Subcutaneous adipose tissue (tissue), 4 donors: ENCODE measurements around the gene EYA4. TPM values are rescaled to one million over a fixed set of nuclear protein-coding genes. Genes with fewer than 3 reads are reported as not detected.

ENCODE experiments used
- total RNA-seq, 4 donors: library from RNA; depleted of rRNA; stranded (reverse); fragments of >200 nt; gene quantifications; one replicate each; pipeline ENCODE4 v1.1.0, GENCODE V29; 2016
- TF ChIP-seq, protein P1 (sequence below): fragments of 450-650 bp; IDR thresholded peaks from one replicate; pipeline ENCODE4 v1.5.1; 2016; ENCODE audit warnings: low read depth, mild to moderate bottlenecking, control low read depth, antibody characterized with exemption, moderate library complexity

The EYA4 gene
- total RNA-seq, 4 donors from 2014 or later: 1.5 to 7.7 (median 1.7) TPM

DNA sequence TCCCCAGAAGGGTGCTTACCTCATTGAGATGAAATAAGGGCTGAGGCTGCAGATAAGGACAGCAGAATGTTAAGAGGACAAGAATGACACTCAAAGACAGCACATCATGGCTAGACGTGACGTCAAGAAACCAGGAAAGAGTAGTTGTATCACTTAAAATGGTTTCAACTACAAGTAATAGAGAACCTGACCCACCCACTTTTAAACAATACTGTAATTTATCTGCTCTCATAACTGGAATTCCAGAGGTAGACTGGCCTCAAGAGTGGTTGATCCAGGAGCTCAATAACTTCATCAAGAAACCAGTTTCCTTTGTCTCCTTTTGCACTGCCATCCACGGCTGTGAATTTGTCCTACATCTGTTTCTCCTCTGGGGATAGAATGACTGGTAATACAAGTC is 187.1 kb downstream of the EYA4 start:
- TF ChIP-seq, protein P1, sequence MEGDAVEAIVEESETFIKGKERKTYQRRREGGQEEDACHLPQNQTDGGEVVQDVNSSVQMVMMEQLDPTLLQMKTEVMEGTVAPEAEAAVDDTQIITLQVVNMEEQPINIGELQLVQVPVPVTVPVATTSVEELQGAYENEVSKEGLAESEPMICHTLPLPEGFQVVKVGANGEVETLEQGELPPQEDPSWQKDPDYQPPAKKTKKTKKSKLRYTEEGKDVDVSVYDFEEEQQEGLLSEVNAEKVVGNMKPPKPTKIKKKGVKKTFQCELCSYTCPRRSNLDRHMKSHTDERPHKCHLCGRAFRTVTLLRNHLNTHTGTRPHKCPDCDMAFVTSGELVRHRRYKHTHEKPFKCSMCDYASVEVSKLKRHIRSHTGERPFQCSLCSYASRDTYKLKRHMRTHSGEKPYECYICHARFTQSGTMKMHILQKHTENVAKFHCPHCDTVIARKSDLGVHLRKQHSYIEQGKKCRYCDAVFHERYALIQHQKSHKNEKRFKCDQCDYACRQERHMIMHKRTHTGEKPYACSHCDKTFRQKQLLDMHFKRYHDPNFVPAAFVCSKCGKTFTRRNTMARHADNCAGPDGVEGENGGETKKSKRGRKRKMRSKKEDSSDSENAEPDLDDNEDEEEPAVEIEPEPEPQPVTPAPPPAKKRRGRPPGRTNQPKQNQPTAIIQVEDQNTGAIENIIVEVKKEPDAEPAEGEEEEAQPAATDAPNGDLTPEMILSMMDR: no peak

DNA sequence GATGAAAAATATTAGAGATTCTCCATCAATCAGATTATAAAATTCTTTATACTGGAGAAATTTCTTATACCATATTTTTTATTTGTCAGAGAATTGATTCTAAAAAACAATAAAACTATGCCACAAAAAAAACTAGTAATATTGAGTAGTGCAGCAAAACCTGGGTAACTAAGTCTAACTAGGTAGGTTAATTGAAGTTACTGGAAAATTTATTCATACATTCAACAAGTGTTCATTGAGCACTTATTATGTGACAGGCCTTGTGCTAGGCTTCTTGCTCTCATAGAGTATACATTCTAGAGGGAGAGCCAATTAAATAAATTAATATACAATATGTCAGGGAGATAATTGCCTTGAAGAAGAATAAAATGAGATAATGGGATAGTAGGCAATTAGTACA is 189.4 kb downstream of the EYA4 start:
- TF ChIP-seq, protein P1: no peak

DNA sequence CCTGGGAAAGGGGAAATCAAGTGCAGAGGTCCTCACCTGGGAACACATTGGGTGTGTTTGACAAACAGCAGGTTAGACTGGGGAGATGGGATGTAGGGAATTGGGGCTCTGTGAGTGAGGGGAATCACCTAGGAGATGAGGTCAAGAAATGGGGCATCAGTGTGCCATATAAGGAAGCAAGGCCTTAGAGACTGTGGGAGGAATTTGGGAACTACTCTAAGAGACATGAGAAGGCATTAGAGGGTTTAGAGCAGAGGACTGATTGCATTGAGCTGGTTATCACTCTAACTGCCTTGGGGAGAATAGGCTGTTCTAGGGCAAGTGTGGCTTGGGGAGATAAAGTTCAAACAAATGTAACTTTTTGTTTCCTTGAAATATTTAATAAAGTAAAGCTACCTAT is 189.9 kb downstream of the EYA4 start:
- TF ChIP-seq, protein P1: no peak

DNA sequence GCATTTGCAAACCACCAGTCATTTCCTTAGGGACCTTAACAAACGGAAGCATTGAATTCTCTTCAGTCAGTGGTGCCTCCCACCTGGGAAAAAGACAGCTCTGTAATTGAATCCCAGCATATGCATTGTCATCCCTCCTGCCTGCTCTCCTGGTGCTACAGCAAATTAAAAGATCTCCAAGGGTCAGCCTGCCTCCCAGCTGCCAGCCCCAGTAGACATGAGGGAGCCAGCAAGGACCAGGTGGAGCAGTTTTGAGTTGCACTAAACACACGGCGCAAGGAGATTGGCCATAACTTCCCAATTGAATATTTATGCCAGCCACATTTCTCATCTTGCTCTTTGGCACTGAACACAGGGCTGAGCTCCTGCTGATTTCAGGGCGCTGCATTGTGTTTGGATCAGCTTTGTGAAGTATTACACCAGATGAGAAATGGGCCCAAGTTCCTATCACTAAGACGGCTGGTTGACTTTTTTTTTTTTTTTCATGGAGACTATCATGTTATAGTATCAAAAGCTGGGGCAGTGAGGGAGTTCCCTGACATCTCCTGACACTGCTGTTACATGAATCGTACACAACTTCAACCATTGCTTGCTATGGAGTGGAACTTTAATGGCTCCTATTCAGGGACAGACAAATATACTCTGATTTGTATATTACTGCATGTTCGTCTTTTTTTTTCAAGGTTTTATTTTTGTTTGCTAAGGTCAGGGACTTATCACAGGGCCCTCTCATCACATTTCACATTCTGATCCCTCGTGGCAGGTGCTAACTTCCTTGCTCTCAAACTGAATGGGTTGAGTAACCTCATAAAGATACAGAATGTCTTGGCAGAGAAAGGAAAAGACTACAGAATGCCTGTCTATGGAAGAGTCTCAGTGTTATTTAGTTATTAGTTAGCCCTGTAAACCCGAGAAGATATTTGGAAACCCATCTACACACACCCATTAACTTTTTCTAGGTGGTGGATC is 191.1 kb downstream of the EYA4 start:
- TF ChIP-seq, protein P1: no peak

DNA sequence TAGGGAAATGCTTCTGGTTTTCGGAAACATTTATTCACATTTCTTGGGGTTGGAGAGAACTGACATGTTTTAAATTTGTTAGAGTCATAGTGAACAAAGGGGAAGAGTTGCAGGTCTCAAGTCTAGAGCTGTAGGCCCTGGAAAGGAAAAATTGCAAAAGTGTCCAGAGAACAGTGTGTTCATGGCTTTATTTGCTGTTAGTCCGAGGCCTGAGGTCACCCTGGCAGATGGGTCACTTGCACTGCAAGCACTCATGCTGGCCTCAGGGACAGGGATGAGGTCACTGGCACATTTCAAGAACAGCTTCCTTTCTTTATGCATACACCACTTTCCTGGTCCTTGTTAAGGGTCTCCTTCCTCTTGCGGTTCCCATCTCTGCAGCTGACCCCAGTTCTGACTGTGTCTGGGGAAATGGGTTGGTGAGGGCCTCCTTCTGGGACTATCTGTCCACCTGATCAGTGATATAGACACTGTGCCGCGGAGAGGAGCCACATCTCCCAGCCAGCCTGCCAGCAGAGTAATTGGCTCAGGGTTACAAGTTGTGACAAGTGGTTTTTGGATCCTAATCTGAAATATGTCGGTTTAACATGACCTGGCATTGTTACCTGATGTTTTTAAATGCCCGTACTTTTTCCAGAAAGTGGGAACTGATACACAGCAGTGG is 194.0 kb downstream of the EYA4 start:
- TF ChIP-seq, protein P1: no peak

DNA sequence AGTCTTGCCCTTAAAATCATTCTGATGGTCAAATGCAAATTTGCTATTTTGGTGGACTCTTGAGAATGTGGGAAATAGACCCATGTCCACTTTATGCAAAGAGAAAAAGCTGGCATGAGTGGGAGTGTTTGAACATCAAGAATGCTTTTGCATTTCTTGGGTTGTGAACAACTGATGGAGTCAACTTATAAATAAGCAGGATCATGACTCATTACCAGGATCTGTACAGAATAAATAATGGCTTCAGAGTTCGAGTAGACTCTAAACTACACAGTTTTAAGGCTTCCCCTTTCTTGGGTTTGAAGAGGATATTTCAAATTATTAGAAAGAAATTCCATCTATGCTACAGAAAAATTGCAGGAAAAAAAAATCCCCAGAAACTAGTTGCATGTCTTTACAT is 195.5 kb downstream of the EYA4 start:
- TF ChIP-seq, protein P1: no peak

DNA sequence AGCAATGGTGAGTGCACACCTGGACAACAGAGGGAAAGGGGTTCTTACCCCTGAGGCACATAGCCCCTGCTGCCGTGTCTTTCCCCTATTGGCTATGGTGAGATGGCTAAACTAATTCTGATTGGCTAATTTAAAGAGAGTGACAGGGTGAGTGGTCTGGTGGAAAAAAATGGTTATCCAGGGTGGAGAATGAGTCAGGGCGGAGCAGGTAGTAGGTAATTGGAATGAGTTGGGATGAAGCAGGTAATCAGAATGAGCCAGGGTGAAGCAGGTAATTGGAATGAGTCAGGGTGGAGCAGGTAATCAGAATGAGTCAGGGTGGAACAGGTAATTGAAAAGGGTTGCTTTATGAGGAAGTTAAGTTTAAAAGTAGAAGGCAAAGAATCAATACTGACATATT is 200.3 kb downstream of the EYA4 start:
- TF ChIP-seq, protein P1: no peak
